Measurements from ENCODE around the gene DDA1.

The DDA1 gene

DNA sequence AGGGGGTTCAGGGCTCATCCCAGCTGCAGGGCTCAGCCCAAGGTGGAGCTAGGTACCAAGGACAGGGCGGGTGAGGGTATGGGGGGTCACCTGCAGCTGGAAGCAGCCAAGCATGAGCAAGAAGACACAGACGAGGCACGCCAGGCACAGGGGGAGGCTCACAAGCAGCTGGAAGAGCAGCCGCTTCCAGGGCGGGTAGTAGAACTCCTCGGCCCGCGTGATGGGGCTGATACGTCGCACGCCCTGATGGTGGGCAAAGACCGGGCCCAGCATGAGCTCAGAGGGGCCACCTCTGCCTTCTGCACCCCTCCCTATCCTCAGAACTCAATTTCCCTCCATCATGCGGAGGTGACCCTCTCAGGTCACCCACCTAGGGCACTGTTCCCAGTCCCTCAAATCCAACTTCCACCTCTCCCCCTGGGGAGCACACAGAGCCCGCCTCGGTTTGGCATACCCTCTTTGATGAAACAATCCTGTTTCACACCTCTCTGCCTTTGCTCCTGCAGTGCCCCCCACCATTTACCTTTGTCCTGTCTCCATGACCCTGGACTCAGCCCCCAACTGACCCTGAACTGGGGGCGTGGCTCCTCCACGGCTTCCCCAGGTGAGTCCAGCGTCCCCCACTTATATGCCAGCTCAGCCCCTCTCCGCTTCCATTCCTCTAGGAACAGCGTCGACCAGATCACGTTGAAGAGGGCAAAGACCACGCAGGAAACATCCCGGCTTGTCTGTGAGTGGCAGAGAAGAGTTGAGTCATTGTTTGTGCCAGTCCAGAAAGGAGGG, 21.1 kb downstream of the DDA1 start:
- no peak for DNase-seq

DNA sequence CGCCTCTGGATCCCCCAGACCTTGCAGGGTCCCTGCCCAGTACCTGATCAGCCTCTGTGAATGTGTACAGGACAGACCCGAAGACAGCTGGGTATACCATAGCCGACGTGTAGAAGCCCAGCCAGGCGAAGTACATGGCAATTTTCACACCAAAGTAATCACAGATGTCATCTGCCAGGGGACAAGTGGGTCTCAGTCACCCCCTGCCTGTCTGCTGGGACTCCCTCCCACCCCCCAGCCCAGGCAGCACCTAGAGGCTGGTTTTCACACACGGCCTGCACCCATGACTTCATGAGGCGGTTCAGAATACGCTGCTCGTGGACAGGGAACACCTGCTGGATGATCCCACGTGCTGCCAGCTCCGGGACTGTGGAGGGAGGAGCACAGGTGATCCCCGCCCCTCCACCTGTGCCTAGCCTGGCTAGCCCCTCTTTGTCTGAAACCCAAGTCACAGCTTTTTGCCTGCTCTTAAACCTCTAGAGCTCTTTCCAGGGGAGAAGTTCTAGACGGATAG, 21.7 kb downstream of the DDA1 start:
- no peak for DNase-seq

GRCh38 chr19:17332360-17332676, 23.0 kb downstream of the DDA1 start:
- no peak for DNase-seq

DNA sequence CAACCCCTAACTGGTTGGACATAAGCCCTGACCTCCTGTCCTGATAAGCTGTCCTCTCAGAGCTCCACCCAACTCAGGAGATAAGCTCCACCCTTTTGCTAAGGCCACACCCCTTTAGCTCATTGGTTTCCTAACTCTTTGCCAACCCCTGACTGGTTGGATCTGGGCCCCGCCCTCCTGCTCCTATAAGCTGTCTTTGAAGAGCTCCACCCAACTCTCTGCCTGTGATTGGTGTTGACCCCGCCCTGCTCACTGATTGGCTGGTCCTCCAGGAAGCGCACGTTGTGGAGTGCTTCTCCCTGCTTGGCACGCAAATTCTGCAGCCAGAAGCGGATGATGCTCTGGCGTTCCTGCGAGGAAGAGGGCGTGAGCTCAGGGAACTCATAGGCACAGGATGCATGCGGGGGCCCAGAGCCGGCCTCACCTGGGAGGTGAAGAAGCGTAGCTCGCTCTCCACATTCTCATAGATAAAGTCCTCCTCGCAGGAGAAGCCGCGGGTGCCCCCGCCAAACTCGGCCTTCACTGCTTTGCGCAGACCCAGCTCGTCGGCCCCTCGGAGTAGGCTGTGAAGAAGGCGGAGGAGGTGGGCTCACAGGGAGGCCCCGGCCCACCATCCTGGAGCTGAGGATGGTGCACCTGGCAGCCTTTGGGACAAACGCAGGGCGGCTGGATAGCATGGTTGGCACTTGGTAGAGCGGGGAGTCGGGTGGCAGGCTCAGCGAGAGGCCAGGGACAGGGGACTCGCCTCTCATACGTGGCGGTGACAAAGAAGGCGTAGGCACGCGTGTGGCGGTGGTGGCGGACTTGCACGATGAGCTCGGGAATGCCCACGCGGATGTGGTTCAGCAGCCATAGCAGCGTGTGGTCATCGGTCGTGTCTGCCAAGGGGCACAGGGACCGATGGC, 23.6 kb downstream of the DDA1 start:
- no peak for DNase-seq

GRCh38 chr19:17333611-17334413, 24.4 kb downstream of the DDA1 start:
- DNase-seq = peak; percentile 63 to 66

DNA sequence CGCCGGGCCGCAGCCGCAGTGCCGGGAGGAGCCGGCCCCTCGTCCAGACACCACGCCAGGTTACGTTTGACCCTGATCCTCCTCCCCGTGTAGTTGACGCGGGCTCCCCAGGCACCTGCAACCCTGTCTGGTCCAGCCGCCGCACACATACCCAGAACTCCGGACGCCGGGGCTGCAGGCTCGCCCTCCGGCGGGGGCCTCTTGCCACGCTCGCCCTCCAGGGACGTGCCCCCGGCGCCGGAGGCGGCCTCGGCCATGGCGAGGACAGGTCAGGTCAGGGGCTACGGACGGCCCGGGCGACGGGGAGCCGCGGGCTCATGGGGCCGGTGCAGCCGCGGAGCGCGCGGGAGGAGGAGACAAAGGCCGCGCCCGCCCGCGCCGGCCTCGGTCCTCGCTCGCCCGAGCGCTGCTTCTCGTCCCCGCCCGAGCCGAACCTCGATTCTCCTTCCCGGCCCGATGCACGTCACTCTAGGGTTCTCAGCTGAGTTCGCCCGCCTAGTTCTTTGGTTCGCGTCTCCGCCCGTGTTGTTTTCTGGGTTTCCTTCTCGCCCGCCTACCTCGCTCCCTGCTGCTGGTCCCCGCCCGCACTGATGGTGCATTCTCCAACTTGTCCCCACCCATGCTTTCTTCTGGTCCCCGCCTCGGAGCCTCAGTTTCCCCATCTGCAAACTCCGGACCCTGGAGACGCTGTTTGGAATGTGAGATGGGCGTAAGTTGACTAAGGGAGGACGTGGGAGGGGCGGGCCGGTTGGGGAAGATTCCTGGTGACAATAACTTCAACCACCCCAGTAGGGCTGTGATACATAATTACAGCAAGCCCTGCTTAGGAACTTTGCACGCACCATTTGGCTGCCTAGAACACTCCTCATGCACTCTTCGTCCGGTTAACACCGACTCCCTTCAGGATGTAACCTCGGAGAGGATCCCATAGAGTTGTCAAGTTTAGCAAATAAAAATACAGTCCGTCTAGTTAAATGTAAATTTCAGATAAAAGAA, 25.3 kb downstream of the DDA1 start, which contains the start of gene ANO8:
ANO8 (minus strand) TSS at position 442 of the 996 bp plus-strand sequence; CDS start at position 257, 185 bp downstream.
- peak; percentile 93 to 94 for DNase-seq

- no peak for DNase-seq
Measured at GRCh38 chr19:17335575-17335974, 26.2 kb downstream of the DDA1 start.

DNA sequence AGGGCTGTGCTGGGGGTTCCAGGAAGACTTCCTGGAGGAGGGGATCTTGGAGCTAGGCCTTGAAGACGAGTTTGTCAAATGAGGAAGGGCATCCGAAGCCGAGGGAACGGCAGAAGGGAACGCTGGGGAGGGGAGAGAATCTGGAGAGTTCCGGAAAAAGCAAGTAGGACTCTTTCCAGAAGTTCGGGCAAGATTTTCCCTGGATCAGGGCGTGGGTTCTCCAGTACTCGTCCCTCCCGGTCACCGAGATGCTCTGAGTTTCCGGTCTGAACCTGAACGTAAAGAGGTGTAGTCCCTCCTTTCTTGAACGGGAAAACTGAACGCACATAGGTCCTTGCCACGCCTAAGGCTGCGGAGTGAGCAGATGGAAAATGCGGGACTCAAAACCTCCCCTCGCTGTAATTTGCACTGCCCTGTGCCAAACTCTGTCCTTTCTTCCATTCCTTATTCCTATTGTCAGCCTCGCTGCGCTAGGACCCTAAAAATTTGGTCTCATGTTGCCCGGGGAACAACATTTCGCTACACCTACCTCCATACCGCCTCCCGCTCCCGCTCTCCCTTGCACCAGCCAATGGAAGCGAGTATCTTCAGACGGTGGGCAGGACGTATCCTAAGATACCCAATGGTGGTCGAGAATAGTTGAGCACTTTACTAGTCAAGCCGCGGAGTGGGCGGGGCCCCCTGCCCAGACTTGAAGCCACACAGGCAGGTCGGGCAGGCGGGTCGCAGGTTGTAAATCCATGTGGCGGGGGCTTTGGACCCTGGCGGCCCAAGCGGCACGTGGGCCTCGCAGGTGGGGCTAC, 27.7 kb downstream of the DDA1 start, which contains the start of gene GTPBP3:
GTPBP3 (plus strand) TSS at position 682 of the 803 bp plus-strand sequence; CDS start at position 741, 59 bp downstream.
- peak; percentile 96 to 99 for DNase-seq

DNA sequence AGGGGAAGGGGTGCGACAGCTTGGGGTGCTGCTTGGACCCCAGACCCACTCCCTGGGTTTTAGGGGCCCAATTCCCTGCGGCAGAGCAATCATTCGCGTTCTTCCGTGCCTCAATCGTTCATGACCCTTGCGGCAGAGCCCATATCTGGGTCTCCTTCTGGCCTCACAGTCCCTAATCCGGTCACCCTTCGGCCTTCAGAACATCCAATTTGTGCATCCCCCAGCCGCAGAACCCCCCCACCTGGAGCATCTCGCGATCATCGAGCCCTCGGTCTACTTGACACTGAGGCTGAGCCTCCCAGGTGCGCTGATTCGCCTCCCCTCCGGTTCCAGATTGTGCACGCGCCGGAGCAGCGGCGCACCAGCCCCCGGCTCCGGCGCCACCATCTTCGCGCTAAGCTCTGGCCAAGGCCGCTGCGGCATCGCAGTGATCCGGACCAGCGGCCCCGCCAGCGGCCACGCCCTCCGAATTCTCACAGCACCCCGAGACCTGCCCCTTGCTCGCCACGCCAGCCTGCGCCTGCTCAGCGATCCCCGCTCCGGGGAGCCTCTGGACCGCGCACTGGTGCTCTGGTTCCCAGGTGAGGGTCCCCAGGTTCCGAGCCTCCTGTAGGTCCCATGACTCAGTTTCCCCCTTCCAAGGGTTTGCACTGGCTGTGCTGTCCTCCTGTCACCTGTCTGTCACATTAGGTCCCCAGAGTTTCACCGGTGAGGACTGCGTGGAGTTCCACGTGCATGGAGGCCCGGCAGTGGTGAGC, 28.5 kb downstream of the DDA1 start:
- DNase-seq = no peak

DNA sequence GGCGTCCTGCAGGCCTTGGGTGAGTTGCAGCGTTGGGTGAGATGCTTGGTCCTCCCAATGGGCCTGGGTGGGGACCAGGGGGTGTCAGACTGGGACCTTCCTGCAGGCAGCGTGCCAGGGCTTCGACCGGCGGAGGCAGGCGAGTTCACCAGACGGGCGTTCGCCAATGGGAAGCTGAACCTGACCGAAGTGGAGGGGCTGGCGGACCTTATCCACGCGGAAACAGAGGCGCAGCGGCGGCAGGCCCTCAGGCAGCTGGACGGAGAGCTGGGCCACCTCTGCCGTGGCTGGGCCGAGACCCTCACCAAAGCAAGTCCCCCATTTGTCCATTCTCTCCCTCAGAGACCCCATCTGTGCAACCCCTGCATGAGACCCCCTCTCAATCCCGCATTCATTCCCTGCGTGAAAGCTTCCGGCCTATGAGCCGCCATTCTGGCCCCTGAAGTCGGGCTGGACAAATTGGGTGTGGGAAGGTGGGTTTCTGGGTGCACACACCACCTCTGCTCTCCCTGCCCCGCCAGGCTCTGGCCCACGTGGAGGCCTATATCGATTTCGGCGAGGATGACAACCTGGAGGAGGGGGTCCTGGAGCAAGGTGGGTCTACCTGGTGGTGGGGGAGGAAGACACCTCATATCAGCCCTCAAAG, 29.2 kb downstream of the DDA1 start:
- no peak for DNase-seq

DNA sequence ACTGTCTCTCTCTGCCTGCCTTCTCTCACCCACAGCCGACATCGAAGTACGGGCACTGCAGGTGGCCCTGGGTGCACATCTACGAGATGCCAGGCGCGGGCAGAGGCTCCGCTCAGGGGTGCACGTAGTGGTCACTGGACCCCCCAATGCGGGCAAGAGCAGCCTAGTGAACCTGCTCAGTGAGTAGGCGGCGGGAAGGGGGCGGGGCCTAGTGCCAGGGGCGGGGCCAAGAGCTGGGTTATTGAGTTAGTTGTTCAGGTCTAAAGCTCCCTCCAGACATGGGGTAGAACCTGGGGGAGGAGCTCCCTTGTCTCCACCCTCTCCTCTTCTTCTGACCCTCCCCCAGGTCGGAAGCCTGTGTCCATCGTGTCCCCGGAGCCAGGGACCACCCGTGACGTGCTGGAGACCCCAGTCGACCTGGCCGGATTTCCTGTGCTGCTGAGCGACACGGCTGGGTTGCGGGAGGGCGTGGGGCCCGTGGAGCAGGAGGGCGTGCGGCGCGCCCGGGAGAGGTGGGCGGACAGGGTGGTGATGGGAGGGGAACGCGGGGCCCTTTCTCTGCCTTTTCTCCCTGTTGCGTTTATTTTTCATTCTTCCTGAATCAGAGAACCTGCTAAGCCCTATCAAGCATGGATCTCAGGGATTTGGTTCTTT, 29.9 kb downstream of the DDA1 start:
- no peak for DNase-seq

- DNase-seq = no peak
Measured at GRCh38 chr19:17340302-17340870, 31.0 kb downstream of the DDA1 start.

- no peak for DNase-seq
Measured at GRCh38 chr19:17340871-17341357, 31.6 kb downstream of the DDA1 start.

GRCh38 chr19:17341386-17341785, 32.0 kb downstream of the DDA1 start:
- DNase-seq = no peak

DNA sequence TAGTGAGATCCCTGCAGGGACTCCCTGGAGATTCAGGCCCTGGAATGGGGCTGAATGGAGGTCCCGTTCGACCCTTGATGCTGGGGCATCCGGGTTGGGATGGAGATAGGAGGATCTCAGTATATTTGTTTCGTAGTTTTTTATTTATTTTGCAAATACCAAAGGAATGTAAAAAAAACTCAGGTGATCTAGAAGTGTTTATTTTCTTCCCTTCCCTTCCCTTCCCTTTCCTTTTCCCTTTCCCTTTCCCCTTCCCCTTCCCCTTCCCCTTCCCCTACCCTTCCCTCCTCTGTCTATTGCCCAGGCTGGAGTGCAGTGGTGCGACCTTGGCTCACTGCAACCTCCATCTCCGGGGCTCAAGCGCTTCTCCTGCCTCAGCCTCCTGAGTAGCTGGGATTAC, 32.5 kb downstream of the DDA1 start:
- no peak for DNase-seq

DNA sequence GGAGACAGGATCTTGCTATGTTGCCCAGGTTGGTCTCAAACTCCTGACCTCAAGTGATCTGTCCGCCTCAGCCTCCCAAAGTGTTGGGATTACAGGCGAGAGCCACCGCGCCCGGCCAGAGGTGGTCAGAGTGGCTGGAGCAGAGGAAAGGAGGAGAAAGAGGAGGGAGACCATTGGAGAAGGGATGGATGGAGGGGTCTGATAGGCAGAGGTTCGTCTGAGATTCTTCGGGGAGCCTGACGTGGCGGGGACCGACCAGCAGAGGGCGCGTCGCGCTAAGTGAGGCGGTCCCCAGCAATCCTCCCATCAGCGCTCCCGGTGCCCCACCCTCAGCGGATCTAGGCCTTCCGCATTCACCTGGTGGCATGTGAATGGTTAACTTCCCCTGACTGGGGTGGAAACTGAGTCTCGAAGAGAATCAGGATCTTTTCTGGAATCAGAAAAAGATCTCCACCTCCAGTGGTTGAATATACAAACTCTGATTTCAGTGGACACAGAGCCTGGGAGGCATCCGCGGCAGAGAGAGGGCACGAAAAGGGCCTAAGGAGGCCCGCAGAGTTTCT, 36.8 kb downstream of the DDA1 start:
- peak; percentile 48 to 52 for DNase-seq

DNA sequence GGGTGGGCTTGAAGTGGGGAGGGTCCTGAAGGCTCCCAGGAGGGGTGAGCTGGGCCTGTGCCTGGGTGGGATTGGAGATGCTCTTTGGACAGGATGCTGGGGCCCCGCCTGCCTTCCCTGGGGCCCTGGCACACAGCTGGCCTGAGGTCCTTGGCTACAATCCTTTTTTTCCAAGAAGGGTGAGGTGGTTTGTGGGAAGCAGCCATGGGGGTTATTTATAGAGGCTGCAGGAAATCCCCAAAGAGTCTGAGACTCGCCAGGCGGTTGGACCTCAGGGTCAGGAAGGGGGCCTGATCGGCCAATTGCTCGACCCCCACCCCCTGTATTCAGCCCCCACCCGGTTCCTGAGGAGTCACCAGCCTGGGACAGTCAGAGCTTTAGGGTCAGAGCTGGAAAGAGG, 38.0 kb downstream of the DDA1 start:
- DNase-seq = no peak

GRCh38 chr19:17347877-17348276, 38.5 kb downstream of the DDA1 start:
- DNase-seq = no peak

Data from AML-193 (cell line).